IMR-90 (cell line): Measurements from ENCODE around the gene L1CAM. TPM values are rescaled to one million over a fixed set of nuclear protein-coding genes. Genes with fewer than 3 reads are reported as not detected.

Experiments used
- ATAC-seq: fragments of 200-7000 bp; cut with Tn5 transposase; 2 replicates; pipeline ENCODE4 v1.9.1; 2020; ENCODE audit warnings: low read depth, mild to moderate bottlenecking, moderate library complexity
- BruUV-seq: library from RNA; stranded (reverse); fragments of 400-500 nt; replicated peaks from 2 replicates; lab custom pipeline; 2021; lab: Mats Ljungman, UMichigan
- CTCF ChIA-PET: fragments of 300-600 bp; formaldehyde crosslinking; extraction: SDS; loops from one replicate; lab custom pipeline; 2021; ENCODE audit warnings: antibody characterized with exemption; lab: Yijun Ruan, JAX
- POLR2A ChIA-PET: fragments of 300-600 bp; sonication (Branson Sonifier 250); formaldehyde crosslinking; loops from one replicate; lab custom pipeline; 2022; ENCODE audit warnings: antibody characterized with exemption; ENCODE audit not compliant: unreplicated experiment; lab: Charles Lee
- DNase-seq: peaks from one replicate; pipeline ENCODE4 v3.0.0; 2013
- H2AFZ ChIP-seq: replicated peaks from 2 replicates; pipeline ENCODE3; 2013; ENCODE audit warnings: low read length, mild to moderate bottlenecking; ENCODE audit not compliant: poor library complexity
- H2AK5ac ChIP-seq: 2 replicates; pipeline ENCODE4 v1.6.1; 2013; ENCODE audit warnings: low read depth, low read length, inconsistent platforms
- H2AK9ac ChIP-seq: replicated peaks from 2 replicates; pipeline ENCODE3; 2013; ENCODE audit warnings: mild to moderate bottlenecking, low read depth, low read length, moderate library complexity; ENCODE audit not compliant: poor library complexity
- H2BK120ac ChIP-seq: 2 replicates; pipeline ENCODE4 v1.6.1; 2013; ENCODE audit warnings: low read depth, low read length, inconsistent platforms
- H2BK15ac ChIP-seq: 3 replicates; pipeline ENCODE4 v1.6.1; 2013; ENCODE audit warnings: low read depth, low read length, inconsistent platforms
- H2BK20ac ChIP-seq: 2 replicates; pipeline ENCODE4 v1.6.1; 2013; ENCODE audit warnings: low read depth, mild to moderate bottlenecking, inconsistent platforms, low read length, moderate library complexity
- H2BK5ac ChIP-seq: 2 replicates; pipeline ENCODE4 v1.6.1; 2013; ENCODE audit warnings: mild to moderate bottlenecking, low read depth, low read length, inconsistent platforms; ENCODE audit not compliant: poor library complexity, severe bottlenecking
- H3K14ac ChIP-seq: replicated peaks from 2 replicates; pipeline ENCODE4 v1.6.1; 2013; ENCODE audit warnings: low read depth, low read length, inconsistent platforms
- H3K18ac ChIP-seq: 2 replicates; pipeline ENCODE4 v1.6.1; 2013; ENCODE audit warnings: low read depth, low read length, control low read depth
- H3K23ac ChIP-seq: 2 replicates; pipeline ENCODE4 v1.6.1; 2013; ENCODE audit warnings: low read depth, low read length, inconsistent platforms
- H3K27ac ChIP-seq: 2 replicates; pipeline ENCODE4 v1.5.1; 2013; ENCODE audit warnings: mild to moderate bottlenecking, control low read depth, low read length; ENCODE audit not compliant: insufficient read depth
- H3K27me3 ChIP-seq: 2 replicates; pipeline ENCODE4 v1.6.1; 2013; ENCODE audit warnings: low read length; ENCODE audit not compliant: control insufficient read depth, insufficient read depth
- H3K36me3 ChIP-seq: 2 replicates; pipeline ENCODE4 v1.6.1; 2013; ENCODE audit warnings: low read length, mixed read lengths; ENCODE audit not compliant: control insufficient read depth, insufficient read depth
- H3K4ac ChIP-seq: 2 replicates; pipeline ENCODE4 v1.6.1; 2013; ENCODE audit warnings: low read depth, low read length, inconsistent platforms
- H3K4me1 ChIP-seq: 2 replicates; pipeline ENCODE4 v1.6.1; 2013; ENCODE audit warnings: low read length, mixed read lengths; ENCODE audit not compliant: control insufficient read depth, insufficient read depth
- H3K4me2 ChIP-seq: 2 replicates; pipeline ENCODE4 v1.6.1; 2013; ENCODE audit warnings: low read depth, mild to moderate bottlenecking, control low read depth, low read length, moderate library complexity
- H3K4me3 ChIP-seq: 2 replicates; pipeline ENCODE4 v1.5.1; 2013; ENCODE audit warnings: low read depth, mild to moderate bottlenecking, control low read depth, low read length, moderate library complexity; ENCODE audit not compliant: insufficient read depth
- H3K56ac ChIP-seq: 2 replicates; pipeline ENCODE4 v1.6.1; 2013; ENCODE audit warnings: low read length, inconsistent platforms; ENCODE audit not compliant: insufficient read depth; ENCODE audit errors: extremely low read depth
- H3K79me1 ChIP-seq, 2 experiments: 2 replicates each; pipeline ENCODE4 v1.6.1; 2013; ENCODE audit warnings: low read length in 2 of 2, inconsistent platforms in 1 of 2, low read depth in 1 of 2
- H3K9ac ChIP-seq: 2 replicates; pipeline ENCODE4 v1.6.1; 2013; ENCODE audit warnings: low read depth, low read length, control low read depth
- H3K9me1 ChIP-seq: 2 replicates; pipeline ENCODE4 v1.6.1; 2013; ENCODE audit warnings: low read length, inconsistent platforms; ENCODE audit not compliant: insufficient read depth
- H3K9me3 ChIP-seq: 2 replicates; pipeline ENCODE4 v1.6.1; 2013; ENCODE audit warnings: low read length; ENCODE audit not compliant: control insufficient read depth, insufficient read depth
- H4K20me1 ChIP-seq: 2 replicates; pipeline ENCODE4 v1.6.1; 2013; ENCODE audit warnings: low read length, inconsistent platforms; ENCODE audit not compliant: insufficient read depth
- H4K5ac ChIP-seq: 2 replicates; pipeline ENCODE4 v1.6.1; 2013; ENCODE audit warnings: mild to moderate bottlenecking, low read depth, low read length, control low read depth
- H4K8ac ChIP-seq, 2 experiments: 2 replicates each; pipeline ENCODE4 v1.6.1; 2013; ENCODE audit warnings: low read depth in 2 of 2, low read length in 2 of 2, control low read depth in 1 of 2, inconsistent platforms in 1 of 2
- H4K91ac ChIP-seq: 2 replicates; pipeline ENCODE4 v1.6.1; 2013; ENCODE audit warnings: low read depth, low read length, inconsistent platforms; ENCODE audit not compliant: insufficient read depth
- CEBPB ChIP-seq: IDR thresholded peaks from 2 replicates; pipeline ENCODE4 v1.6.1; 2012; ENCODE audit warnings: low read depth, low read length, improper control_type of control experiment
- CTCF ChIP-seq: conservative IDR thresholded peaks from 2 replicates; pipeline ENCODE4 v1.5.1; 2012; ENCODE audit warnings: mild to moderate bottlenecking, low read depth, low read length, improper control_type of control experiment
- ELK1 ChIP-seq: fragments of 150-350 bp; IDR thresholded peaks from 2 replicates; pipeline ENCODE4 v1.6.1; 2016; ENCODE audit warnings: low read depth, mild to moderate bottlenecking, low read length, moderate library complexity, borderline replicate concordance
- FOS ChIP-seq: fragments of 150-350 bp; IDR thresholded peaks from 2 replicates; pipeline ENCODE4 v1.6.1; 2016; ENCODE audit warnings: low read depth, low read length
- MAFK ChIP-seq: IDR thresholded peaks from 2 replicates; pipeline ENCODE4 v1.6.1; 2012; ENCODE audit warnings: low read depth, low read length, improper control_type of control experiment
- MAZ ChIP-seq: IDR thresholded peaks from 2 replicates; pipeline ENCODE4 v1.6.1; 2012; ENCODE audit warnings: low read depth, mild to moderate bottlenecking, low read length, improper control_type of control experiment, moderate library complexity, borderline replicate concordance
- POLR2A ChIP-seq: IDR thresholded peaks from 2 replicates; pipeline ENCODE4 v1.6.1; 2012; ENCODE audit warnings: mild to moderate bottlenecking, low read depth, low read length
- RFX5 ChIP-seq: IDR thresholded peaks from 2 replicates; pipeline ENCODE4 v1.8.0; 2012; ENCODE audit warnings: low read depth, mild to moderate bottlenecking, low read length, moderate library complexity
- USF2 ChIP-seq: fragments of 150-350 bp; IDR thresholded peaks from 2 replicates; pipeline ENCODE4 v1.6.1; 2017; ENCODE audit warnings: mild to moderate bottlenecking, antibody characterized with exemption, low read length, low read depth
- WGBS, 2 experiments: methylation state at CpG; one replicate each; pipeline versions ENCODE4 v1.1.5 to v1.1.7; 2013; ENCODE audit warnings: missing lambda C conversion rate in 2 of 2; ENCODE audit not compliant: insufficient read length in 1 of 2; ENCODE audit errors: extremely low coverage in 2 of 2; 5-methylcytosine and 5-hydroxymethylcytosine counted together
- dilution Hi-C: fragments of 300-500 bp; cut with HindIII; formaldehyde crosslinking; loops from one replicate; pipeline ENCODE4 v1.14.3; 2018; ENCODE audit warnings: low sequenced_read_pairs; ENCODE audit not compliant: unreplicated experiment
- in situ Hi-C: fragments of 300-500 bp; cut with MboI; formaldehyde crosslinking; loops from 3 replicates; pipeline ENCODE4 v1.14.3; 2019; ENCODE audit warnings: low sequenced_read_pairs, inconsistent platforms, mixed read lengths
- intact Hi-C: fragments of 100-400 bp; cut with micrococcal nuclease; formaldehyde crosslinking; loops from 2 replicates; pipeline ENCODE4 v1.10.0; 2022
- polyA plus RNA-seq, 3 experiments: library from polyadenylated mRNA; depleted of rRNA; stranded (reverse); fragments of >200 nt; gene quantifications; 2 replicates each; pipeline ENCODE4 v1.2.3, GENCODE V29; 2012; ENCODE audit warnings: low replicate concordance in 1 of 3
- total RNA-seq: library from RNA; depleted of rRNA; stranded (reverse); fragments of >200 nt; gene quantifications from 2 replicates; pipeline ENCODE4 v1.2.3, GENCODE V29; 2012

Gene L1CAM
- total and polyA plus RNA-seq, 2 of the 4 experiments (the other 2 are of a cell fraction): 0.36 to 1.9 TPM

- TF ChIP-seq CEBPB: no peak
Measured at GRCh38 chrX:153888344-153888743, 2.4 kb upstream of the L1CAM start (continued).

- Histone ChIP-seq H4K5ac (no peak overlapping the region), H3K9ac (no peak overlapping the region), H2BK5ac (no peak overlapping the region), H3K14ac (no peak overlapping the region), H3K56ac (no peak overlapping the region), H2AK9ac (no peak overlapping the region), H3K23ac (no peak overlapping the region), H3K79me1 (no peaks in the 10 kb centered on the region), H2BK120ac (no peak overlapping the region), H4K20me1 (no peaks in the 10 kb centered on the region), H3K9me3 (peaks cover 4% of the 10 kb centered on the region), H3K27me3 (peaks cover 61% of the 10 kb centered on the region), H4K91ac (no peak overlapping the region), H2AK5ac (no peak overlapping the region), H2AFZ (no peak overlapping the region), H3K4me1 (no peaks in the 10 kb centered on the region), H3K9me1 (no peaks in the 10 kb centered on the region), H2BK20ac (no peak overlapping the region), H3K4me2 (no peak overlapping the region), H3K4ac (no peak overlapping the region), H4K8ac (no peak overlapping the region), H3K27ac (no peak overlapping the region), H2BK15ac (no peak overlapping the region), H3K18ac (no peak overlapping the region), H3K4me3 (no peak overlapping the region), H3K36me3 (no peaks in the 10 kb centered on the region)
- BruUV-seq: no TSS peak
- intact Hi-C loops (no loop called here), in situ Hi-C loops (no loop called here), dilution Hi-C loops (no loop called here)
- CTCF ChIA-PET: no interaction called here
- TF ChIP-seq MAFK: no peak
- no peak for TF ChIP-seq FOS
- no peak for TF ChIP-seq CEBPB
- no peak for TF ChIP-seq CTCF
- TF ChIP-seq ELK1: no peak
- no peak for TF ChIP-seq USF2
- TF ChIP-seq RFX5: no peak
- no peak for TF ChIP-seq POLR2A
- TF ChIP-seq MAZ: no peak
- DNase-seq: no peak
- 83% methylated on average over 4 of the region's 8 CpGs; no CpG with 5 or more reads in 1 of the 2 experiments for WGBS, 2 experiments
- no peak for ATAC-seq
- POLR2A ChIA-PET: no interaction called here
Measured at GRCh38 chrX:153887385-153887784, 1.4 kb upstream of the L1CAM start.
